Stimulated activated CD4-positive, alpha-beta T cell treated with anti-CD3 and anti-CD28 coated beads, Interleukin-4, amount 100 ng/mL, for 4 hours (primary cell): ENCODE results near the gene CLTCL1.

Source experiments
- DNase-seq, 2 experiments: peaks; one replicate each; pipeline ENCODE4 v3.0.0-alpha.2; 2020

CLTCL1 gene

GRCh38 chr22:19242699-19243098 is 48.8 kb downstream of the CLTCL1 start:
- DNase-seq, result no peak

GRCh38 chr22:19241593-19241906 is 50.0 kb downstream of the CLTCL1 start:
- no peak for DNase-seq

GRCh38 chr22:19240813-19241592 is 50.5 kb downstream of the CLTCL1 start:
- DNase-seq, result no peak

GRCh38 chr22:19239464-19239863 is 52.1 kb downstream of the CLTCL1 start:
- DNase-seq, result no peak

GRCh38 chr22:19238900-19239299 is 52.6 kb downstream of the CLTCL1 start:
- DNase-seq, result no peak

GRCh38 chr22:19235874-19236273 is 55.6 kb downstream of the CLTCL1 start:
- DNase-seq, result no peak

- no peak for DNase-seq
Observed at GRCh38 chr22:19234126-19234896, 57.2 kb downstream of the CLTCL1 start.

GRCh38 chr22:19233189-19233661 is 58.3 kb downstream of the CLTCL1 start:
- no peak for DNase-seq

- DNase-seq, result no peak
Observed at GRCh38 chr22:19232623-19233022, 58.9 kb downstream of the CLTCL1 start.

GRCh38 chr22:19231986-19232385 is 59.5 kb downstream of the CLTCL1 start:
- DNase-seq, result no peak

- DNase-seq, result no peak
Observed at GRCh38 chr22:19229600-19229999, 61.9 kb downstream of the CLTCL1 start.

GRCh38 chr22:19228179-19228578 is 63.3 kb downstream of the CLTCL1 start:
- no peak for DNase-seq

GRCh38 chr22:19226428-19226827 is 65.1 kb downstream of the CLTCL1 start:
- DNase-seq, result no peak

- no peak for DNase-seq
Observed at GRCh38 chr22:19225560-19225959, 66.0 kb downstream of the CLTCL1 start.

- no peak for DNase-seq
Observed at GRCh38 chr22:19224985-19225384, 66.5 kb downstream of the CLTCL1 start.

GRCh38 chr22:19224557-19224956 is 67.0 kb downstream of the CLTCL1 start:
- no peak for DNase-seq

- DNase-seq, result no peak
Observed at GRCh38 chr22:19223617-19224016, 67.9 kb downstream of the CLTCL1 start.

- no peak for DNase-seq
Observed at GRCh38 chr22:19223110-19223509, 68.4 kb downstream of the CLTCL1 start.

- no peak for DNase-seq
Observed at GRCh38 chr22:19222242-19223005, 69.1 kb downstream of the CLTCL1 start.

- DNase-seq, result no peak
Observed at GRCh38 chr22:19220867-19221266, 70.7 kb downstream of the CLTCL1 start.

GRCh38 chr22:19218541-19219233 is 72.8 kb downstream of the CLTCL1 start:
- DNase-seq, result no peak

- no peak for DNase-seq
Observed at GRCh38 chr22:19216579-19216978, 74.9 kb downstream of the CLTCL1 start.

GRCh38 chr22:19215360-19215759 is 76.2 kb downstream of the CLTCL1 start:
- no peak for DNase-seq
